HepG2 (cell line): Measurements from ENCODE around the gene SSC5D. TPM values are rescaled to one million over a fixed set of nuclear protein-coding genes. Genes with fewer than 3 reads are reported as not detected.

Experiments
- AKAP8 ChIP-seq: sonication (generic); formaldehyde crosslinking; IDR thresholded peaks from 2 replicates; pipeline ENCODE4 v1.5.1; 2020; ENCODE audit warnings: mild to moderate bottlenecking, missing genetic modification reagents
- CREB1 ChIP-seq, 2 experiments: fragments of 450-650 bp in 1 of 2; IDR thresholded peaks; 2 replicates each; pipeline ENCODE4 v1.6.1; 2016 to 2017; ENCODE audit warnings: control low read depth in 1 of 2, mild to moderate bottlenecking in 1 of 2, missing compliant biosample characterization in 1 of 2, missing genetic modification characterization in 1 of 2
- ELF4 ChIP-seq: sonication (generic); formaldehyde crosslinking; IDR thresholded peaks from 2 replicates; pipeline ENCODE4 v1.5.0; 2020; ENCODE audit warnings: missing genetic modification reagents, mild to moderate bottlenecking, moderate library complexity, borderline replicate concordance
- GABPA ChIP-seq, 2 experiments: IDR thresholded peaks; 2 replicates each; pipeline ENCODE4 v1.6.1; 2011 to 2016; ENCODE audit warnings: low read depth in 2 of 2, low read length in 1 of 2, missing biosample characterization in 1 of 2, missing genetic modification characterization in 1 of 2
- HDAC6 ChIP-seq: fragments of 200-600 bp; sonication (generic); IDR thresholded peaks from 2 replicates; pipeline ENCODE4 v1.7.0; 2017; ENCODE audit warnings: mild to moderate bottlenecking, antibody characterized with exemption, low read length, low read depth
- HES4 ChIP-seq: sonication (generic); formaldehyde crosslinking; IDR thresholded peaks from 2 replicates; pipeline ENCODE4 v1.9.0; 2021; ENCODE audit warnings: mild to moderate bottlenecking, missing genetic modification reagents, borderline replicate concordance
- SAP130 ChIP-seq: IDR thresholded peaks from 2 replicates; pipeline ENCODE4 v1.6.1; 2016; ENCODE audit warnings: low read depth
- ZNF333 ChIP-seq: sonication (generic); formaldehyde crosslinking; IDR thresholded peaks from 2 replicates; pipeline ENCODE4 v1.4.0; 2020; ENCODE audit warnings: mild to moderate bottlenecking, missing genetic modification reagents, borderline replicate concordance
- ZNF484 ChIP-seq: sonication (generic); formaldehyde crosslinking; IDR thresholded peaks from 2 replicates; pipeline ENCODE4 v1.5.1; 2020; ENCODE audit warnings: mild to moderate bottlenecking, low read depth, missing genetic modification reagents, borderline replicate concordance
- ZNF510 ChIP-seq: sonication (generic); formaldehyde crosslinking; IDR thresholded peaks from 2 replicates; pipeline ENCODE4 v1.4.0; 2020; ENCODE audit warnings: low read depth, mild to moderate bottlenecking, missing genetic modification reagents
- ZNF768 ChIP-seq: sonication (generic); formaldehyde crosslinking; IDR thresholded peaks from 2 replicates; pipeline ENCODE4 v1.4.0; 2020; ENCODE audit warnings: missing genetic modification reagents
- ZNF782 ChIP-seq: sonication (generic); formaldehyde crosslinking; IDR thresholded peaks from 2 replicates; pipeline ENCODE4 v1.4.0; 2020; ENCODE audit warnings: missing genetic modification reagents, mild to moderate bottlenecking, borderline replicate concordance
- ZNF816 ChIP-seq: sonication (generic); formaldehyde crosslinking; IDR thresholded peaks from 2 replicates; pipeline ENCODE4 v1.8.0; 2022; ENCODE audit warnings: missing genetic modification reagents, mild to moderate bottlenecking, borderline replicate concordance
- polyA plus RNA-seq, 8 experiments: library from polyadenylated mRNA; depleted of rRNA in 3 of 8; stranded (reverse) in 7 of 8; unstranded in 1 of 8; fragments of >200 nt; fragmentation: Illumina TruSeq in 4 of 8; extraction: Trizol in 4 of 8; gene quantifications; 2 replicates each; pipeline versions ENCODE4 v1.2.1 to v1.2.3, GENCODE V29; 2011 to 2016; ENCODE audit warnings: low read depth in 4 of 8, missing spikeins in 1 of 8, mixed read lengths in 1 of 8; ENCODE audit not compliant: insufficient read depth in 1 of 8
- total RNA-seq, 5 experiments: library from RNA; depleted of rRNA; stranded (reverse); fragments of >200 nt; fragmentation: Illumina TruSeq; extraction: Trizol; gene quantifications; 2 replicates each; pipeline ENCODE4 v1.2.3, GENCODE V29; 2016; ENCODE audit warnings: low read depth in 1 of 5
- TF ChIP-seq, protein P1 (sequence below), 2 experiments: fragments of 450-650 bp in 1 of 2; sonication (generic) in 1 of 2; formaldehyde crosslinking; IDR thresholded peaks; 2 replicates each; pipeline versions ENCODE4 v1.5.0 to v1.8.0; 2020 to 2022; ENCODE audit warnings: mild to moderate bottlenecking in 1 of 2, missing genetic modification reagents in 1 of 2
- TF ChIP-seq, protein P2 (sequence below): sonication (generic); formaldehyde crosslinking; IDR thresholded peaks from 2 replicates; pipeline ENCODE4 v1.5.1; 2020; ENCODE audit warnings: mild to moderate bottlenecking, missing genetic modification reagents, borderline replicate concordance
- TF ChIP-seq, protein P3 (sequence below): sonication (generic); formaldehyde crosslinking; IDR thresholded peaks from 2 replicates; pipeline ENCODE4 v1.4.0; 2020; ENCODE audit warnings: missing genetic modification reagents
- TF ChIP-seq, protein P4 (sequence below): sonication (generic); formaldehyde crosslinking; IDR thresholded peaks from 2 replicates; pipeline ENCODE4 v1.4.0; 2020; ENCODE audit warnings: missing genetic modification reagents, borderline replicate concordance

SSC5D gene
- total and polyA plus RNA-seq, 2 of the 13 experiments (the other 11 are each of a cell fraction or from before 2014, with no cell fraction given): not detected

DNA sequence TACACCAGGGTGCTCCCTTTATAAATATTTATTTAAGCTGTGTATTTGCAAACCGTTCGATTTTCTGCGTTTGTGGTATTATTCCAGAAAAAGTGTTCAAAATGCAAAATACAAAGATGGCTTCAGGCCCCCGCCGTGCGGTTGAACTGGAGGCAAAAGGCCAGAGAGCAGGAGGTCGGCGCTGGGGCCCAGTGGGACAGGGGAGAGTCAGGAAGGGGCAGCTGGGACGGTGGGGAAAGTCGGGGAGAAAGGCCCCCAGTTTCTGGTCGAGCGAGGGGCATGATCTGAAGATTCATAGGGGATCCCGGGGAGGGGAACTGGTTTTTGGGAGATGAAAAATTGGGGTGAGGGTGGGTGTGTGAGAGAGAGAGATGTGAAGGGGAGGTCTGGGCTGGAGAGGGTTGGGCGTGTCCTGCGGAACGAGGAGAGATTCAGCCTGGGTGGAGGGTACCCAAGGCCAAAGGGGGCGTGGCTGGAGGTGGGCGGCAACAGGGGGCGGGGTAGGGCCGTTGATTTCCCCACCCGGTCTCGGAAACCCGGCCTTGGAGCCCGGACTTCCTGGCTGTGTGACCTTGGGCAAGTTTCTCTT is 27.5 kb upstream of the SSC5D start (continued):
- TF ChIP-seq ZNF484 (CRISPR knock-in tag): no peak
- TF ChIP-seq, protein P1, sequence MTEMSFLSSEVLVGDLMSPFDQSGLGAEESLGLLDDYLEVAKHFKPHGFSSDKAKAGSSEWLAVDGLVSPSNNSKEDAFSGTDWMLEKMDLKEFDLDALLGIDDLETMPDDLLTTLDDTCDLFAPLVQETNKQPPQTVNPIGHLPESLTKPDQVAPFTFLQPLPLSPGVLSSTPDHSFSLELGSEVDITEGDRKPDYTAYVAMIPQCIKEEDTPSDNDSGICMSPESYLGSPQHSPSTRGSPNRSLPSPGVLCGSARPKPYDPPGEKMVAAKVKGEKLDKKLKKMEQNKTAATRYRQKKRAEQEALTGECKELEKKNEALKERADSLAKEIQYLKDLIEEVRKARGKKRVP (CRISPR knock-in tag; IDR thresholded peaks at IDR 0.05): 0 out of 4 replicates have a peak, but pooled peaks of 1 of the 2 experiments have one; percentile 30
- TF ChIP-seq ZNF333 (CRISPR knock-in tag): no peak
- no peak for TF ChIP-seq HDAC6
- TF ChIP-seq ZNF768 (CRISPR knock-in tag): no peak
- no peak for TF ChIP-seq ZNF782 (CRISPR knock-in tag)
- 0 out of 2 replicates have a peak, but pooled peaks have one; percentile 8 for TF ChIP-seq ZNF510 (CRISPR knock-in tag)
- TF ChIP-seq AKAP8 (CRISPR knock-in tag): 0 out of 2 replicates have a peak, but pooled peaks have one; percentile 20
- TF ChIP-seq, protein P2, sequence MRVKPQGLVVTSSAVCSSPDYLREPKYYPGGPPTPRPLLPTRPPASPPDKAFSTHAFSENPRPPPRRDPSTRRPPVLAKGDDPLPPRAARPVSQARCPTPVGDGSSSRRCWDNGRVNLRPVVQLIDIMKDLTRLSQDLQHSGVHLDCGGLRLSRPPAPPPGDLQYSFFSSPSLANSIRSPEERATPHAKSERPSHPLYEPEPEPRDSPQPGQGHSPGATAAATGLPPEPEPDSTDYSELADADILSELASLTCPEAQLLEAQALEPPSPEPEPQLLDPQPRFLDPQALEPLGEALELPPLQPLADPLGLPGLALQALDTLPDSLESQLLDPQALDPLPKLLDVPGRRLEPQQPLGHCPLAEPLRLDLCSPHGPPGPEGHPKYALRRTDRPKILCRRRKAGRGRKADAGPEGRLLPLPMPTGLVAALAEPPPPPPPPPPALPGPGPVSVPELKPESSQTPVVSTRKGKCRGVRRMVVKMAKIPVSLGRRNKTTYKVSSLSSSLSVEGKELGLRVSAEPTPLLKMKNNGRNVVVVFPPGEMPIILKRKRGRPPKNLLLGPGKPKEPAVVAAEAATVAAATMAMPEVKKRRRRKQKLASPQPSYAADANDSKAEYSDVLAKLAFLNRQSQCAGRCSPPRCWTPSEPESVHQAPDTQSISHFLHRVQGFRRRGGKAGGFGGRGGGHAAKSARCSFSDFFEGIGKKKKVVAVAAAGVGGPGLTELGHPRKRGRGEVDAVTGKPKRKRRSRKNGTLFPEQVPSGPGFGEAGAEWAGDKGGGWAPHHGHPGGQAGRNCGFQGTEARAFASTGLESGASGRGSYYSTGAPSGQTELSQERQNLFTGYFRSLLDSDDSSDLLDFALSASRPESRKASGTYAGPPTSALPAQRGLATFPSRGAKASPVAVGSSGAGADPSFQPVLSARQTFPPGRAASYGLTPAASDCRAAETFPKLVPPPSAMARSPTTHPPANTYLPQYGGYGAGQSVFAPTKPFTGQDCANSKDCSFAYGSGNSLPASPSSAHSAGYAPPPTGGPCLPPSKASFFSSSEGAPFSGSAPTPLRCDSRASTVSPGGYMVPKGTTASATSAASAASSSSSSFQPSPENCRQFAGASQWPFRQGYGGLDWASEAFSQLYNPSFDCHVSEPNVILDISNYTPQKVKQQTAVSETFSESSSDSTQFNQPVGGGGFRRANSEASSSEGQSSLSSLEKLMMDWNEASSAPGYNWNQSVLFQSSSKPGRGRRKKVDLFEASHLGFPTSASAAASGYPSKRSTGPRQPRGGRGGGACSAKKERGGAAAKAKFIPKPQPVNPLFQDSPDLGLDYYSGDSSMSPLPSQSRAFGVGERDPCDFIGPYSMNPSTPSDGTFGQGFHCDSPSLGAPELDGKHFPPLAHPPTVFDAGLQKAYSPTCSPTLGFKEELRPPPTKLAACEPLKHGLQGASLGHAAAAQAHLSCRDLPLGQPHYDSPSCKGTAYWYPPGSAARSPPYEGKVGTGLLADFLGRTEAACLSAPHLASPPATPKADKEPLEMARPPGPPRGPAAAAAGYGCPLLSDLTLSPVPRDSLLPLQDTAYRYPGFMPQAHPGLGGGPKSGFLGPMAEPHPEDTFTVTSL (CRISPR knock-in tag): peak; percentile 17; the same call in 1 of the 2 replicates
- 0 out of 2 replicates have a peak, but pooled peaks have one; percentile 51 for TF ChIP-seq ELF4 (CRISPR knock-in tag)
- TF ChIP-seq GABPA (IDR thresholded peaks at IDR 0.05; ENCODE audit: low read depth, low read length): 0 out of 2 replicates have a peak, but pooled peaks have one; percentile 14
- no peak for TF ChIP-seq GABPA (CRISPR knock-in tag; IDR thresholded peaks at IDR 0.05; ENCODE audit: low read depth)
- TF ChIP-seq SAP130 (CRISPR knock-in tag): peak; percentile 7; the same call in 1 of the 2 replicates
- TF ChIP-seq ZNF816 (CRISPR knock-in tag): peak; percentile 87; the same call in 1 of the 2 replicates
- TF ChIP-seq, protein P3, sequence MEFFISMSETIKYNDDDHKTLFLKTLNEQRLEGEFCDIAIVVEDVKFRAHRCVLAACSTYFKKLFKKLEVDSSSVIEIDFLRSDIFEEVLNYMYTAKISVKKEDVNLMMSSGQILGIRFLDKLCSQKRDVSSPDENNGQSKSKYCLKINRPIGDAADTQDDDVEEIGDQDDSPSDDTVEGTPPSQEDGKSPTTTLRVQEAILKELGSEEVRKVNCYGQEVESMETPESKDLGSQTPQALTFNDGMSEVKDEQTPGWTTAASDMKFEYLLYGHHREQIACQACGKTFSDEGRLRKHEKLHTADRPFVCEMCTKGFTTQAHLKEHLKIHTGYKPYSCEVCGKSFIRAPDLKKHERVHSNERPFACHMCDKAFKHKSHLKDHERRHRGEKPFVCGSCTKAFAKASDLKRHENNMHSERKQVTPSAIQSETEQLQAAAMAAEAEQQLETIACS (CRISPR knock-in tag): no peak
- TF ChIP-seq, protein P4, sequence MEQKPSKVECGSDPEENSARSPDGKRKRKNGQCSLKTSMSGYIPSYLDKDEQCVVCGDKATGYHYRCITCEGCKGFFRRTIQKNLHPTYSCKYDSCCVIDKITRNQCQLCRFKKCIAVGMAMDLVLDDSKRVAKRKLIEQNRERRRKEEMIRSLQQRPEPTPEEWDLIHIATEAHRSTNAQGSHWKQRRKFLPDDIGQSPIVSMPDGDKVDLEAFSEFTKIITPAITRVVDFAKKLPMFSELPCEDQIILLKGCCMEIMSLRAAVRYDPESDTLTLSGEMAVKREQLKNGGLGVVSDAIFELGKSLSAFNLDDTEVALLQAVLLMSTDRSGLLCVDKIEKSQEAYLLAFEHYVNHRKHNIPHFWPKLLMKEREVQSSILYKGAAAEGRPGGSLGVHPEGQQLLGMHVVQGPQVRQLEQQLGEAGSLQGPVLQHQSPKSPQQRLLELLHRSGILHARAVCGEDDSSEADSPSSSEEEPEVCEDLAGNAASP (CRISPR knock-in tag): peak; percentile 83
- no peak for TF ChIP-seq CREB1 (IDR thresholded peaks at IDR 0.05)
- TF ChIP-seq CREB1 (CRISPR knock-in tag; IDR thresholded peaks at IDR 0.05): peak; percentile 7; the same call in 1 of the 2 replicates
- peak; percentile 6; the same call in 1 of the 2 replicates for TF ChIP-seq HES4
